HCT116 (cell line): Measurements from ENCODE around the gene EFNB1. TPM values are rescaled to one million over a fixed set of nuclear protein-coding genes. Genes with fewer than 3 reads are reported as not detected.

Source experiments
- ATAC-seq: fragments of 200-7000 bp; cut with Tn5 transposase; 2 replicates; pipeline ENCODE4 v1.9.1; 2020; ENCODE audit warnings: mild to moderate bottlenecking, moderate library complexity
- BruUV-seq: library from RNA; stranded (reverse); fragments of 400-500 nt; replicated peaks from 2 replicates; lab custom pipeline; 2021; lab: Mats Ljungman, UMichigan
- CTCF ChIA-PET: fragments of 300-600 bp; sonication (Branson Sonifier 250); formaldehyde crosslinking; loops from one replicate; lab custom pipeline; 2021; ENCODE audit warnings: antibody characterized with exemption; lab: Charles Lee
- POLR2A ChIA-PET: fragments of 300-600, 350-600 bp; sonication (Branson Sonifier 250); formaldehyde crosslinking; loops from one replicate; lab custom pipeline; 2021; ENCODE audit warnings: antibody characterized with exemption; lab: Charles Lee
- RAD21 ChIA-PET, 2 experiments: fragments of 300-600 bp; sonication (Branson Sonifier 250); formaldehyde crosslinking; loops; one replicate each; lab custom pipeline; 2023; ENCODE audit warnings: low total read pairs in 2 of 2; ENCODE audit not compliant: uncharacterized antibody in 2 of 2, unreplicated experiment in 2 of 2, low non-redundant PET in 1 of 2; lab: Charles Lee
- DNase-seq: peaks from one replicate; pipeline ENCODE4 v3.0.0-alpha.2; 2010; ENCODE audit warnings: low read depth, low spot score
- H2AFZ ChIP-seq: fragments of 200-600 bp; shearing (Covaris generic), sonication (generic); 2 replicates; pipeline ENCODE4 v1.6.1; 2017; ENCODE audit warnings: low read depth, mixed run types, mixed read lengths, antibody characterized with exemption, low read length; ENCODE audit not compliant: poor library complexity, severe bottlenecking
- H3K27ac ChIP-seq: 2 replicates; pipeline ENCODE4 v1.5.1; 2012; ENCODE audit warnings: low read depth, low read length
- H3K27me3 ChIP-seq: fragments of 200-600 bp; sonication (generic); 2 replicates; pipeline ENCODE4 v1.6.1; 2016; ENCODE audit warnings: mixed run types, low read length, mixed read lengths; ENCODE audit not compliant: insufficient read depth
- H3K36me3 ChIP-seq, 2 experiments: fragments of 200-500 bp in 1 of 2; fragments of 200-600 bp in 1 of 2; sonication (Bioruptor generic) in 1 of 2; sonication (generic) in 1 of 2; 2 replicates each; pipeline versions ENCODE4 v1.5.1 to v1.6.1; 2014 to 2016; ENCODE audit warnings: low read length in 2 of 2, inconsistent platforms in 1 of 2, mixed read lengths in 1 of 2, mixed run types in 1 of 2; ENCODE audit not compliant: insufficient read depth in 2 of 2, control insufficient read depth in 1 of 2
- H3K4me1 ChIP-seq, 2 experiments: fragments of 200-600 bp in 1 of 2; sonication (generic) in 1 of 2; 2 replicates each; pipeline versions ENCODE4 v1.5.1 to v1.6.1; 2012 to 2017; ENCODE audit warnings: low read length in 2 of 2, inconsistent platforms in 1 of 2, mild to moderate bottlenecking in 1 of 2, mixed read lengths in 1 of 2, mixed run types in 1 of 2, moderate library complexity in 1 of 2; ENCODE audit not compliant: insufficient read depth in 2 of 2, control insufficient read depth in 1 of 2
- H3K4me2 ChIP-seq: fragments of 200-600 bp; sonication (generic); 2 replicates; pipeline ENCODE4 v1.6.1; 2017; ENCODE audit warnings: mixed run types, low read length, mixed read lengths
- H3K4me3 ChIP-seq, 2 experiments: fragments of 200-600 bp in 1 of 2; sonication (generic) in 1 of 2; replicated peaks in 1 of 2; 2 replicates each; pipeline ENCODE4 v1.5.1; 2011 to 2016; ENCODE audit warnings: low read length in 2 of 2, control low read depth in 1 of 2, low read depth in 1 of 2, mild to moderate bottlenecking in 1 of 2, mixed read lengths in 1 of 2, mixed run types in 1 of 2
- H3K79me2 ChIP-seq: fragments of 200-600 bp; sonication (generic); 2 replicates; pipeline ENCODE4 v1.6.1; 2017; ENCODE audit warnings: mild to moderate bottlenecking, mixed run types, low read length, moderate library complexity, mixed read lengths; ENCODE audit not compliant: insufficient read depth
- H3K9ac ChIP-seq: fragments of 200-600 bp; sonication (generic); 2 replicates; pipeline ENCODE4 v1.6.1; 2016; ENCODE audit warnings: low read length, mixed read lengths
- H3K9me2 ChIP-seq: fragments of 200-600 bp; sonication (generic), shearing (Covaris generic); 2 replicates; pipeline ENCODE4 v1.6.1; 2017; ENCODE audit warnings: mixed run types, mild to moderate bottlenecking, moderate library complexity; ENCODE audit not compliant: insufficient read depth
- H3K9me3 ChIP-seq, 2 experiments: fragments of 200-500 bp in 1 of 2; fragments of 200-600 bp in 1 of 2; sonication (Bioruptor generic) in 1 of 2; sonication (generic) in 1 of 2; 2 replicates each; pipeline ENCODE4 v1.6.1; 2014 to 2017; ENCODE audit warnings: low read length in 2 of 2, mixed read lengths in 2 of 2, inconsistent platforms in 1 of 2, low read depth in 1 of 2, mild to moderate bottlenecking in 1 of 2, mixed run types in 1 of 2, moderate library complexity in 1 of 2; ENCODE audit not compliant: control insufficient read depth in 1 of 2, insufficient read depth in 1 of 2
- H4K20me1 ChIP-seq: fragments of 200-600 bp; sonication (generic), shearing (Covaris generic); 2 replicates; pipeline ENCODE4 v1.6.1; 2017; ENCODE audit warnings: mixed run types, mild to moderate bottlenecking, moderate library complexity; ENCODE audit not compliant: insufficient read depth
- ATF3 ChIP-seq: IDR thresholded peaks from 2 replicates; pipeline ENCODE4 v1.6.1; 2012
- CBX3 ChIP-seq: IDR thresholded peaks from 2 replicates; pipeline ENCODE4 v1.6.1; 2012; ENCODE audit warnings: low read depth
- CEBPB ChIP-seq: IDR thresholded peaks from 2 replicates; pipeline ENCODE4 v1.6.1; 2012; ENCODE audit warnings: low read depth
- EGR1 ChIP-seq: IDR thresholded peaks from 2 replicates; pipeline ENCODE4 v1.6.1; 2012; ENCODE audit warnings: low read depth
- EZH2 ChIP-seq: fragments of 200-600 bp; sonication (generic); IDR thresholded peaks from 2 replicates; pipeline ENCODE4 v1.6.1; 2017; ENCODE audit warnings: antibody characterized with exemption, mixed run types
- EZH2phosphoT487 ChIP-seq: fragments of 200-600 bp; IDR thresholded peaks from 2 replicates; pipeline ENCODE4 v1.6.1; 2018; ENCODE audit warnings: antibody characterized with exemption, borderline replicate concordance
- FOSL1 ChIP-seq: IDR thresholded peaks from 2 replicates; pipeline ENCODE4 v1.6.1; 2012; ENCODE audit warnings: low read depth
- JUND ChIP-seq: IDR thresholded peaks from 2 replicates; pipeline ENCODE4 v1.6.1; 2012
- POLR2A ChIP-seq: IDR thresholded peaks from 2 replicates; pipeline ENCODE4 v1.7.0; 2011; ENCODE audit warnings: borderline replicate concordance; ENCODE audit not compliant: insufficient read depth, insufficient read length; ENCODE audit errors: extremely low read depth
- POLR2AphosphoS5 ChIP-seq: IDR thresholded peaks from 2 replicates; pipeline ENCODE4 v1.6.1; 2011; ENCODE audit warnings: mild to moderate bottlenecking, low read depth, low read length, moderate library complexity
- RAD21 ChIP-seq: IDR thresholded peaks from 2 replicates; pipeline ENCODE4 v1.6.1; 2012; ENCODE audit warnings: low read depth, mild to moderate bottlenecking
- SIN3A ChIP-seq: IDR thresholded peaks from 2 replicates; pipeline ENCODE4 v1.6.1; 2012; ENCODE audit warnings: low read depth
- SP1 ChIP-seq: IDR thresholded peaks from 2 replicates; pipeline ENCODE4 v1.6.1; 2012; ENCODE audit warnings: low read depth
- SRF ChIP-seq: IDR thresholded peaks from 2 replicates; pipeline ENCODE4 v1.6.1; 2012; ENCODE audit warnings: low read depth
- TCF7L2 ChIP-seq: IDR thresholded peaks from 2 replicates; pipeline ENCODE4 v1.7.0; 2011; ENCODE audit warnings: borderline replicate concordance, inconsistent platforms; ENCODE audit not compliant: insufficient read depth, insufficient read length; ENCODE audit errors: extremely low read depth
- YY1 ChIP-seq: IDR thresholded peaks from 2 replicates; pipeline ENCODE4 v1.6.1; 2011; ENCODE audit warnings: low read length, low read depth, moderate library complexity, mild to moderate bottlenecking; ENCODE audit not compliant: insufficient replicate concordance; ENCODE audit errors: extremely low read depth
- ZFX ChIP-seq: fragments of 450-650 bp; IDR thresholded peaks from 2 replicates; pipeline ENCODE4 v1.6.1; 2017
- ZNF274 ChIP-seq: fragments of 200-500 bp; sonication (Bioruptor generic); IDR thresholded peaks from 2 replicates; pipeline ENCODE4 v1.6.1; 2014; ENCODE audit warnings: mild to moderate bottlenecking, low read depth, low read length, inconsistent platforms
- intact Hi-C: fragments of 100-400 bp; cut with micrococcal nuclease; formaldehyde crosslinking; loops from 2 replicates; pipeline ENCODE4 v1.10.0; 2022
- total RNA-seq: library from RNA; stranded (reverse); gene quantifications from one replicate; pipeline ENCODE4 v1.2.1, GENCODE V29; 2021; ENCODE audit not compliant: unreplicated experiment
- TF ChIP-seq, protein P1 (sequence below): IDR thresholded peaks from 2 replicates; pipeline ENCODE4 v1.6.1; 2011; ENCODE audit warnings: mild to moderate bottlenecking, low read length, moderate library complexity; ENCODE audit not compliant: insufficient replicate concordance; ENCODE audit errors: extremely low read depth

EFNB1 gene
- total RNA-seq, 1 experiment from 2014 or later, result 14.7 TPM

- no peaks in the 10 kb centered on the region for H3K27me3 ChIP-seq
- H3K4me1 ChIP-seq, result no peaks in the 10 kb centered on the region
- no peak overlapping the region for H3K4me2 ChIP-seq
- RAD21 ChIA-PET, result no interaction called here
- ATAC-seq (no peak), DNase-seq (no peak)
- no TSS peak for BruUV-seq
- CTCF ChIA-PET, result no interaction called here
- H3K4me3 ChIP-seq, result no peak overlapping the region
- no peak overlapping the region for H3K27ac ChIP-seq
- H2AFZ ChIP-seq, result no peak overlapping the region
- H3K9me2 ChIP-seq, result no peaks in the 10 kb centered on the region
- TF ChIP-seq JUND, result no peak
- no peak for TF ChIP-seq POLR2AphosphoS5
- TF ChIP-seq SIN3A, result no peak
- no peak for TF ChIP-seq RAD21
- TF ChIP-seq YY1, result no peak
- no peak for TF ChIP-seq SP1
- no peak for TF ChIP-seq ZNF274
- no peak for TF ChIP-seq EGR1
- no peak for TF ChIP-seq SRF
- no peak for TF ChIP-seq ATF3
- no peak for TF ChIP-seq EZH2
- no peak for TF ChIP-seq FOSL1
- TF ChIP-seq EZH2phosphoT487, result no peak
- TF ChIP-seq TCF7L2, result no peak
- no peak for TF ChIP-seq POLR2A
- TF ChIP-seq CBX3, result no peak
- TF ChIP-seq, protein P1, sequence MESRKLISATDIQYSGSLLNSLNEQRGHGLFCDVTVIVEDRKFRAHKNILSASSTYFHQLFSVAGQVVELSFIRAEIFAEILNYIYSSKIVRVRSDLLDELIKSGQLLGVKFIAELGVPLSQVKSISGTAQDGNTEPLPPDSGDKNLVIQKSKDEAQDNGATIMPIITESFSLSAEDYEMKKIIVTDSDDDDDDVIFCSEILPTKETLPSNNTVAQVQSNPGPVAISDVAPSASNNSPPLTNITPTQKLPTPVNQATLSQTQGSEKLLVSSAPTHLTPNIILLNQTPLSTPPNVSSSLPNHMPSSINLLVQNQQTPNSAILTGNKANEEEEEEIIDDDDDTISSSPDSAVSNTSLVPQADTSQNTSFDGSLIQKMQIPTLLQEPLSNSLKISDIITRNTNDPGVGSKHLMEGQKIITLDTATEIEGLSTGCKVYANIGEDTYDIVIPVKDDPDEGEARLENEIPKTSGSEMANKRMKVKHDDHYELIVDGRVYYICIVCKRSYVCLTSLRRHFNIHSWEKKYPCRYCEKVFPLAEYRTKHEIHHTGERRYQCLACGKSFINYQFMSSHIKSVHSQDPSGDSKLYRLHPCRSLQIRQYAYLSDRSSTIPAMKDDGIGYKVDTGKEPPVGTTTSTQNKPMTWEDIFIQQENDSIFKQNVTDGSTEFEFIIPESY, result no peak
- no peak for TF ChIP-seq CEBPB
- TF ChIP-seq ZFX, result no peak
- POLR2A ChIA-PET, result no interaction called here
- H3K36me3 ChIP-seq, result no peaks in the 10 kb centered on the region
- no peaks in the 10 kb centered on the region for H3K79me2 ChIP-seq
- intact Hi-C loops, result no loop called here
- no peaks in the 10 kb centered on the region for H3K9me3 ChIP-seq
- no peak overlapping the region for H3K9ac ChIP-seq
- H4K20me1 ChIP-seq, result no peaks in the 10 kb centered on the region
Measured at GRCh38 chrX:68847172-68847571, 18.4 kb downstream of the EFNB1 start.
